ENCODE measurements around the gene PPDPF.

Gene PPDPF

DNA sequence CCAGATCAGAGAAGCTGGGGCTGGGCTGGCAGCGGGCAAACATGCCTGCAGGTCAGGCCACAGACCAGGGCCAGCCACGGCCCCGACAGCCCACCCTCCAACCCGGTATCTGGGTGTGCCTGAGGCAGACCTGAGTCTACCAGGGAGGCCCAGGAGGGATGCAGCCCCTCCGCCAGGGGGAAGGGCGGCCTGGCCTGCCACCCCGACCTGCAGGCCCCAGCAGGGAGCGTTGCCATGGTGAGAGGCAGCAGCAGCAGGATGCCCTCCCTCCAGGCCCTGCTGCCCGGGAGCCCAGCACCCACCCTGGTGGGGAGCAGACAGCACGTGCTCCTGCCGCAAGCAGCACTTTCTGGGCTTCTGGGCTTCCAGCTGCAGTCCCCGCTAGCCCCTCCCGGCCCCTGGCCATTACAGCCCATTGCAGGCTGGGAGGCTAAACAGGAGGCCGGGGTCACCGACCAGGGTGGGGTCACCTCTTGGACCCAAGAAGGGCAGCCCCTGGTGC, 17.8 kb upstream of the PPDPF start:
- peaks cover 2% of the 10 kb centered on the region for H3K36me3 ChIP-seq
- no peaks in the 10 kb centered on the region for H3K27me3 ChIP-seq
- peak; percentile 96 for DNase-seq
- TF ChIP-seq CTCF (IDR thresholded peaks at IDR 0.05; ENCODE audit: low read depth, low read length): 0 out of 2 replicates have a peak, but pooled peaks have one; percentile 11
- peaks cover 28% of the 10 kb centered on the region for H3K4me1 ChIP-seq
- peak overlapping the region; percentile 41 for H3K4me3 ChIP-seq (ENCODE audit: low read depth, low read length)
- peaks cover 4% of the 10 kb centered on the region; the same call in 1 of the 2 replicates for H3K9me3 ChIP-seq

GRCh38 chr20:63503524-63503923, 17.0 kb upstream of the PPDPF start:
- DNase-seq: no peak
- peaks cover 4% of the 10 kb centered on the region; the same call in 1 of the 2 replicates for H3K9me3 ChIP-seq
- 0 out of 2 replicates have a peak, but pooled peaks have one; percentile 0 for TF ChIP-seq CTCF (IDR thresholded peaks at IDR 0.05; ENCODE audit: low read depth, low read length)
- H3K36me3 ChIP-seq: no peaks in the 10 kb centered on the region
- peaks cover 28% of the 10 kb centered on the region for H3K4me1 ChIP-seq
- H3K4me3 ChIP-seq (ENCODE audit: low read depth, low read length): no peak overlapping the region
- no peaks in the 10 kb centered on the region for H3K27me3 ChIP-seq

DNA sequence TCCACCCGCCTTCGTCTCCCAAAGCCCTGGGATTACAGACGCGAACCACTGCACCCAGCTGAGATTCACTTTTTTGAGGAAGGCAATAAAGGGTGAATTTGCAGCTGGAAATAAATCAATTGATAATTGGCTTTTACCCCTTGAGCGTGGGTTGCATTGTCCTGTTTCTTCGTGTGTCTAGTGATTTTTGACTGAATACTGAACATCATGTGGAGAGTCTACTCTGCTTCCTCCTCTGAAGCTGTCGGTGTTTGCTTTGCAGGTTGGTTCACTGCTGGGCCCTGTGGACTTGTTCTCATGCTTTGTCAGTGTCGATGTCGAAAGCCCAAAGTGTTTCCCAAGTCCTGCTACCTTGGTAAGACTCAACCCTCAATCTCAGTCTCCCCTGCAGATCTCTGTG, 15.9 kb upstream of the PPDPF start:
- H3K4me1 ChIP-seq: peaks cover 25% of the 10 kb centered on the region
- no peak for DNase-seq

GRCh38 chr20:63505281-63505680, 15.3 kb upstream of the PPDPF start:
- H3K4me1 ChIP-seq: peaks cover 19% of the 10 kb centered on the region
- H3K4me3 ChIP-seq (ENCODE audit: low read depth, low read length): no peak overlapping the region
- no peak for DNase-seq
- TF ChIP-seq CTCF (IDR thresholded peaks at IDR 0.05; ENCODE audit: low read depth, low read length): no peak
- H3K36me3 ChIP-seq: no peaks in the 10 kb centered on the region
- peaks cover 4% of the 10 kb centered on the region; the same call in 1 of the 2 replicates for H3K9me3 ChIP-seq
- H3K27me3 ChIP-seq: no peaks in the 10 kb centered on the region

More for the DNA sequence above, 15.9 kb upstream of the PPDPF start:
- Histone ChIP-seq H3K9me3 (peaks cover 4% of the 10 kb centered on the region; the same call in 1 of the 2 replicates), H3K36me3 (no peaks in the 10 kb centered on the region), H3K4me3 (ENCODE audit: low read depth, low read length) (no peak overlapping the region), H3K27me3 (no peaks in the 10 kb centered on the region)
- TF ChIP-seq CTCF (IDR thresholded peaks at IDR 0.05; ENCODE audit: low read depth, low read length): no peak

GRCh38 chr20:63505723-63506122, 14.8 kb upstream of the PPDPF start:
- Histone ChIP-seq H3K27me3 (no peaks in the 10 kb centered on the region), H3K9me3 (peaks cover 4% of the 10 kb centered on the region; the same call in 1 of the 2 replicates), H3K36me3 (no peaks in the 10 kb centered on the region), H3K4me1 (peaks cover 19% of the 10 kb centered on the region), H3K4me3 (ENCODE audit: low read depth, low read length) (no peak overlapping the region)
- DNase-seq: no peak
- TF ChIP-seq CTCF (IDR thresholded peaks at IDR 0.05; ENCODE audit: low read depth, low read length): no peak

- no peak for TF ChIP-seq CTCF (IDR thresholded peaks at IDR 0.05; ENCODE audit: low read depth, low read length)
- no peak for DNase-seq
- H3K27me3 ChIP-seq: no peaks in the 10 kb centered on the region
These were observed 13.4 kb upstream of the PPDPF start for GRCh38 chr20:63507083-63507743.

More at GRCh38 chr20:63507083-63507743, 13.4 kb upstream of the PPDPF start:
- Histone ChIP-seq H3K4me3 (ENCODE audit: low read depth, low read length) (no peak overlapping the region), H3K4me1 (peaks cover 13% of the 10 kb centered on the region), H3K36me3 (no peaks in the 10 kb centered on the region), H3K9me3 (peaks cover 4% of the 10 kb centered on the region; the same call in 1 of the 2 replicates)
